Ammon's horn (tissue), 1 donor: ENCODE measurements around the gene AGMO.

Source experiments
- DNase-seq: peaks from one replicate; pipeline ENCODE4 v3.0.0-alpha.2; 2016; ENCODE audit warnings: low spot score

Gene AGMO

DNA sequence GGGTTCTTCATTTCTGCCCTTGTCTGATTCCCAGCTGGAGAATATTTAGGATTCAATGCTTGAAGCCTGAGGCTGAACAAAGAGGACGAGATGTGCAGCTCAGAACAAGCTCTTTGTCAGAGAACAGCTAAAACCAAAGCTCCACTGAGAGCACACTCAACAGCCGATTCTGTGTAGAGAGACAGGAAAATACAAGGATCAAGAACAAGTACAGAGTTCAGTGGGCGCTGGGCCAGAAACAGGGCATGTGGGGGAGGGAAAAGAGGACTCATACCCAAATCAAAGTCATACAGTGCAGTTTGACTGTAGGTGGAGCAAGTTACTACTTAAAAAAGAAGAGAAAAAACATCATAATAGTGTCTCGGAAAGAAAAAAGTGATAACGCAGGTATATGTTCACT is at the start of gene AGMO:
AGMO (minus strand) TSS at position 181 of the 400 bp plus-strand sequence.
- DNase-seq = peak; percentile 86

DNA sequence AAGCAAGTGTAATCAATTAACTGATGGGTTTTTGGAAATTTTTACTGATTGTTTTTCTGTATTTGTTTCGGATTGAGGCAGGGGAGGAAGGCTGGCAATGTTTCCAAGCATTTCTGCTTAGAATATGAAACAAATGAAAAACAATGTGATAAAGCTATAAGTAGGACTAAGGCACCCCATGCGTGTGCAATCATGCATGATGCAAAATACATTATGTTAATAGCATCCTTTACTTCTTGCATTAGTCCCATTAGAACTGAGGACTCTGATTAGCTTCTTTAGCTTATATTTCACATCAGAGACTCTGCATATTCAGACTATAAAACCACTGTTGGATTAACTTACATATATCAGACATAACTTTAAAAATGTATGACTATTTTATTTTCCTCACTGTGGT is 48.7 kb upstream of the AGMO start:
- no peak for DNase-seq

DNA sequence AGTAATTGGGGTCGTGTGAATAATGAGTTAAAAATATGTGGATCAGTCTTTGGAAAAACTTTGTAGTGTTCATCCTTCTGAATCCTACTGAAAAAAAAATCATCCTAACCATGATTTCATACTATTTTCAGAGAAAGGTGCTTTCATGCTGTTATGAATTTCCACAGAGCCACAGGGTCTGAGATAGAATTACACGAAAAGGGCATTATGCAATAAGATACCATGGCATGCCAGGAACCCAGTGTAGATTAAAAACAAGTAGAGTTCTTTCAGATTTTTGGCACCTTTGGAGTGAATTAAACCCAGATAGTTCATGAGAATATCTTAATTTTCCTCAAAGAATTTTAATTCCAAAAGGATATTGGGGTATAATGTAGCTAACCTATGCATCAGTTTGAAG is 47.5 kb upstream of the AGMO start:
- DNase-seq = no peak

DNA sequence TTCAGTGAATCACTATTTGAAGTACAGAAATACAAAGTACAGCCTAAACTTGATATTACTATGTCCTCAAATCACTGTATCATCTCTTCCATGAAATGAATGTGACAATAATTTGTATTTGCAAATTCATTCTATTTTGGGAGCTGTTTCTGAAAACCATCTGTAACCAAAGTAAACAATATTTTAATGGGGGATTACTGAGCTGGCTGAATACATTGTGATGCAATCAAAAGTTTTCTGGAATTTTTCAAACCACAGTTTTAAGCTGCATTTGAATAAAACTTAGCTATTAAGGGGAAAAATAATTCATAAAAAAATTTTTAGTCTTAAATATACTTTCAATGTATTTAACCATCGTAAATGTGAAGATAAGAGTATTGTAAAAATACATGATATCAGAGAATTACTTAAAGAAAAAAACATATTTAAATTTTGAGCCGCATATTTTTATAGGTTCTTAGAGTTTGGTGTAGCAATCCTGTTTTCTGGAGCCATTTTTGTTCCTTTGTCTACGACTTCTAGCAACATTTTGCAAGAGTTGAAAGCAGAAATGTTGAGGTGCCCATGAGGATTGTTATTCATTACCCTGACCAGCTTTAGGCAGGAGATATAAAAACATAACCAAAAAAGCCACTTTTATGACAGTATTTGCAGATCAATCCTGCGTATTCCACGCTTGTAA is 45.9 kb upstream of the AGMO start:
- no peak for DNase-seq

DNA sequence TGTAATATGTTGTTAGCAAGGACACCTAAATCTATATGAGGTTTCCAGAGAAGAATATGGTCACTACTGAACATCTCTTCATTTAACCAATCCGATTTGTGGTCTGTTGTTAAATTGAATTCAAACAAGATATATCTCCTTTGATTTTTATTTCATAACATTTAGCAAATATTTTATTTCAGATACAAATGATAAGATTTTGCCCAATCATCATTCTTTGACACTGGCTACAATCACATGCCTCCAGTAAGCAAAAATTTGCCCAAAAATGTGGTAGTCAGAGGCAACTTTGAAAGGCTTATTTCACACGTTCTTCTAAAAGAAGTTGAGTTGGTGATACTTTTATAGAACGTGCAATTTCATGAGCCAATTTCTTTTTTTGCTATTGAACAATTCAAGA is 44.7 kb upstream of the AGMO start:
- no peak for DNase-seq

DNA sequence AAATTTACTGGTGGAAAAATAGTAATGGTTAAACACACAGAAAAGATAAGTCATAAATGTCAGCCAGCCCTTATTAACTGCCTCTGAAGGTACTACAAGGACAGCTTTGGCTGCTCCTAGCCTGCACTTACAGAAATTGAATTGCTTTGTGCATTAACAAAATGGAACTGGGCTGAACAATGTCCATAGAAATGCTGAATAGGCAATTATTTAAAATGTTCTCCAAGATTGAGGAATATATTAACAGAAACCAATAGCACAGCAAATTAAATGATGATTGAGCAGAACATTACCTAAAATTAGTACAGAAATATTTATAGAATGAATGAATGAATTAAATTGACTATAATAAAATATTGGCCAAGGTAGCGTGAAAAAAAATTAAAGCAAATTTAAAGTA is 42.4 kb upstream of the AGMO start:
- no peak for DNase-seq

DNA sequence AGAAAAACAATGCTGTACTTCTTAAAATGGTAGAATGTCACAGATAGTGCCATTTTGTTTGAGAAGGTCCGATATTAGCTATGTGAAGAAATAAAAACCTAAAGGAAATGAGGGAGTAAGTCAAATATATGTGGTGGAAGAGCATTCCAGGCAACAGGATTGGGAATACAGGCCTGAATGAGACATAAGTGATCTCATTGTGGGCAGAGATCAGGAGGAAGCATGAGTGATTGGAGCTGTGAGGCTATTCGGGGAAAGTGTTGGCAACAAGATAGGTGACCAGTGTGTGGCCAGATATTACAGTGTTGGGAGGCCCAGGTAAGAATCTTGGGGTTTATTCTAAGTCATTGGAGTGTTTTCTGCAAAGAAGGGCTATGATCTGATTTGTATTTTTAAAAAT is 41.3 kb upstream of the AGMO start:
- no peak for DNase-seq

DNA sequence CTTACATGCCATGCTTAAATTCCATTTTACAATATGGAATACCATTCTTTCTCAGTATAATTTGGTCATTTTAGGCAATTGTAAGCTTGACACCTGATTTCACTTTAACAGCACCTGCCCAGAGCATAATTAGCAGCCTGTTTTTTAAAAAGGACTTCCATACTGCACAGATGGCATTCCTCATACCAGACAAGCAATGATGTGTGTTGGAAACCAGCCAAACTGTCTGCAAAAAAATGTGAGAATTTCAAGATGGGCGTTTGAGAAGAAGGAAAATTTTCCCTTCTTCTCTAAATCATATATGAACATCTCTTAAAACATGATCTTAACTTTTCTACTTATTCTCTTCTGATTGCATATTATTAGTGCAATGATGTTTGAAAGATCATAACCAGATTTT is 40.4 kb upstream of the AGMO start:
- DNase-seq = no peak

DNA sequence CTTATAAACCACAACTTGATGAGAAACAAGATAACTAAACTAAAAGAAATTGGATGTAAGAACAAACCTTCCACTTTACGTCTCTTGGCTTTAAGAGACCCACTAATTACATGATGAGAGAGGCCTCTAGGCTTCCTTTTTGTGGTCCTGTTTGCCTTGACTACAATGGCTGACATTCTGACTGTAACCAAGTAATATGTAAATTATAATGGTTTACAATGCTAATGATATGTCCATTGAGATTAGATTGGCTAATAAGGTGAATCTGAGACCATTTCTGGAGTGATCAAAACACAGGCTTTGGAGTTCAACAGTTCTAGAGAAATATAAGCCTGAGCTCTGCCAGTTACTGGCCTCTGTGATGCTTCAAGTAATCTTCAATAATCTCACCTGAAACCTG is 39.4 kb upstream of the AGMO start:
- DNase-seq = no peak

DNA sequence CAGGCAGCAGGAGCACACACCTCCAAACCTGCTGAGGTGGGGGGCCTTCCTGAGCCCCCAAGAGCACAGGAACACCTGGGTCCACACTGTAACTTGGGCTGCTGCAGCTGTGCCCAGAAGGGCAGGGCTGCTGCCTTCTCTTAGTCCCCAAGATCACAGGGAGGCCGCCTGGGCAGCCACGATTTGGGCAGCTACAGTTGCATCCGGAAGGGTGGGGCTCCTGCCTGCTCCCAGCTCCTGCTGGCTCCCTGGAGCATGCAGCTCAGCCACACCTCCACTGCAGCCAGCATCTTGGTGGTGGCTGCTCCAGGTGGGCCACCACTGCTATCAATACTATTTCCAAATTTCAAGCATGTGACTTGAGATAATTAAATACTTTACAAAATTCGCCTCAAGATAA is 38.5 kb upstream of the AGMO start:
- DNase-seq = no peak

DNA sequence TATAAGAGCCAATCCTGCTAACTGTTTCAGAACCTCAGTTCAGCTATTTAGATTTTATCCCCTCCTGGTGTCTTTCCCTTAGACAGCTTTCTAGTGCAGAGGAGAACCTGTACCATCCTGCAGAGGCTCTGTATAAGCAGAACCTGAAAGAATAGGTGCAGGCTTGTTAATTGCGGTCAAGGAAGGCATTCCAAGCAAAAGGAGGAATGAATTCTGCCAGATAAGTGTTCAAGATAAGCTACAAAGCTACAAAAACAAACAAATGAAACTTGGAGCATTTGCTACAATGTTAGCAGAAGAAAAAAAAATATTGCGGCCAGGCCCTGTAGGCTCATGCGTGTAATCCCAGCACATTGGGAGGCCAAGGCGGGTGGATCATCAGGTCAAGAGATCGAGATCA is 32.6 kb upstream of the AGMO start:
- no peak for DNase-seq

DNA sequence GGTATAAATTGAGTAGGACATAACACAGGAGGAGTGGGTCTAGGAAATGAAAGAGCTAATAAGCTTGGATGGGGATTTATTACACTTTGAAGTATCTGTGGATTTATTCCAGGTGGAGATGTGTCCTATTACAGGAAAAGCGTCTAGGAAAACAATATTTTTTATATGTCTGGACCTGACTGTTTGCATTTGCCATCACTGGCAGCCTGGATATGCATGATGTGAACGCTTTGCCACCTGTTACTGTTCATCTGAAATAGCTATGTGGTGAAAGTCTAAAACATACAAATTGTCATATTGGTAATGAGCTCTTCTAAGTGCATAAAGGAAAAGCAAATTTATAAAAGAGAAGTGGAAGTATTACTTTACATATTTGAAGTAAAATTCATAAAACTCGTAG is 31.6 kb upstream of the AGMO start:
- no peak for DNase-seq

DNA sequence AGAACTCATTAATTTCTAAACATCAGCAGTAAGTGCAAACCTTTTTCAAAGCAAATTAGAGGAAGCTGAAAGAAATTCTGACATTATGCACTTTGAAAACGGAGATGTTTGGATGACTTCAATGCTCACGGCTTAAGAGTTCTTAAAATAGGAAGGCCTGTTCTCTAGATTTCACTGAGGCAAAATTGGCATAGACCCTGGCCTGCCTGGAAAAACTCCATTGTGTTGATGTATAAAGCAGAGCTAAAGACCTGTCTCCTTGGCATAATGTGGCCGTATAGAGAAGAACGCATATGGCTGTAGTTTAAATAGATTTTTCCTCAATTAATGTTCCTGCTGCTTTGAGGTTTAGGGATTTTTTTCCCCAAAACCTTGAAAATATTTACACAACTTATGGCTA is 24.5 kb upstream of the AGMO start:
- no peak for DNase-seq

DNA sequence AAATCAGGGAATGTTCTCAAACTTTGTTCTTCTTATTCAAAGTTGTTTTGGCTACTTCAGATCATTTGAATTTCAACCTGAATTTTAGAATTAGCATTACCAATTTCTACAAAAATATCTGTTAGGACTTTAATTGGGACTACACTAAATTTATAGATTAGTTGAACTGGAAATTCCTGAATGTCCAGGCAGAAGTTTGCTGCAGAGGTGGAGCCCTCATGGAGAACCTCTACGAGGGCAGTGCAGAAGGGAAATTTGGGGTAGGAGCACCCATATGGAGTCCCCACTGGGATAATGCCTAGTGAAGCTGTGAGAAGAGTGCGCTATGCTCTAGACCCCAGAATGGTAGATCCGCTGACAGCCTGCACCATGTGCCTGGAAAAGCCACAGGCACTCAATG is 22.8 kb upstream of the AGMO start:
- DNase-seq = no peak

DNA sequence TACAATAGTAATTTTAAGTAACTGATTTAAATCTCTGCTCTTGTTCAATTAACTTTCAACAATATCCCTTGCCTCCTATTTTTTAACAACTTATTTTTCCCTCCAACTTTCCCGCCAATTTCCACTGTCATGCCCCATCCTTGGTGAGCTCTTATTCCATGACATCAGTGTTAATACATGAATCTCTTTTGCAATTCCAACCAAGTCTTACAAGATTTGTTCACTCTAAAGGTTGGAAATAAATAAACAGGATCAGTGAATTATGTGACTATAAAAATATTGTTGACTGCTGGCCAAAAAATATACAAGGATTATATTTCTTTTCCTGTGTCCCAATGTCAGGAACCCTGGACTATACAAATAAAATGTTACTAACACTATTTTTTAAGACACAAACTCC is 21.0 kb upstream of the AGMO start:
- no peak for DNase-seq

DNA sequence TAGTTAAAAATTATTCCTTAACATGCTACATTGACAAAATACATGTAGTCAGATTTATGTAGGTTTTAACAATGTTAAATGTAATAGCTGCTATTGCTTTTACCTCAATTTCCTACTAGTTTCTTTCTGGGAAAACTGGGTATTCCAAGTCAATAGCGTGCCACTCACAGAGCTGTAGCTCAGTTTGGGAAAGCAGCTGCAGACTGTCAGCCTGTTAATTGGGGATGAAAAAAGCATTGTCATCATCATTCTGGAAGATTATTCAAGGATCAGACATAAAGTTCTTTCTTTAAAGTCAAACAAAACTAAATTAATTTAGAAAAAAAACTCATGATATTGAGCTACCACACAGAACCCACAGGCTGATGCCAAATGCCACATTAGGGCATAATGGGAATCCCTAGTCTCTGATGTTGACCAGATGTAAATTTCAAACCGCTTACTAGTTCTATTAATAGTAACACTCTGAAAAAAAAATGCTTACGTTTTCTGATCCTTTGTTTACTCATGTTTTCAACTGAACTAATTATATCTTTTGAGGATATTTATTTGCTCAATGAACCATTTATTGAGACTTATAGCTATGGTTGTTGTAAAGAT is 19.6 kb upstream of the AGMO start:
- no peak for DNase-seq

DNA sequence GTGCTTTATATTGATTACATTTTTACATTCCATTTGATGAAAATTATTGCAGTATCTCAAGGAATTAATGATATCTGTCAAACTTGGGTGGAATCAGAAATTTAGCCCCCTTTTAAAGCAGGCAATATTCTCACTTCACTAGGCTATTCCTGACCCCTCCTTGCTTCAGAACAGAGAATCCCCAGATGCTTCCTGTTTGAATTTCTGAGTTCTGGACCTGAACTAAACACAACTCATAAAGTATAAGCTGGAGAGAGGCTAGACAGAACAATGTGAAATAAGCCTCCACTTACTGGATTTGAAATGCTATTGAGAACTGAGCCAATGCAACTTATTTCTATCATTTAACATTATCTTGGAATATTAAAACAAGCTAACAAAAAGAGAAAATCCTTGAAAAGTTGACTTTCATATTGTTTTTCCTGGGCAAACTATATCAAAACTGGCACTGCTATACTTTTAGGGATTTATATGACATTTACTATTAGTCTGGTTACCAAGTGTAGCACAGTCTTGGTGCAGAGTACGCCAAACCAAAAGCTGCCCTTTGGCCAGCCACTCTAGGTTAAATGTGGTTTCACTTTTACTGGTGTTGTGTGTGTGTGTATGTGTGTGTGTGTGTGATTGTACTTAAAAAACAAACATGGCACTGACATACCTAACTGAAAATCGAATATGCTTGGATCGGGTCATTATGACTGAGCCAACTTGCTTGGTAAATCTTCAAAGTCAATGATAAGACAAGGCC is 19.0 kb upstream of the AGMO start:
- no peak for DNase-seq

DNA sequence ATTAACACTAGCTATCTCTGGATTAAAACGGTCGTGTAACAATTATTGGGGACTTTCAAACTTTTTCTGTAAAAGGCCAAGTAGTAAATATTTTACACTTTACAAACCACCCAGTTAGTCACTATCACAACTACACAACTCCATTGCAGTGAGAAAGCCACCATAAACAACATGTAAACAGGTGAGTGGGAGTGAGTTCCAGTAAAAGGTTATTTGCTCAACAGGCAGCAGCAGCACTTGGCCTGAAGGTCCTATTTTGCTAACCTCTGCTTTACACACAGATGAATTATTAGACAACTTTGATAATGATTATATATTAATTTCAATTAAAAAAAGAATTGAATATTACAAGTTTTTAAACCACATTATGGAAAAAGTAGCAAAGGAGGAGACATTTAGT is 15.8 kb upstream of the AGMO start:
- no peak for DNase-seq

DNA sequence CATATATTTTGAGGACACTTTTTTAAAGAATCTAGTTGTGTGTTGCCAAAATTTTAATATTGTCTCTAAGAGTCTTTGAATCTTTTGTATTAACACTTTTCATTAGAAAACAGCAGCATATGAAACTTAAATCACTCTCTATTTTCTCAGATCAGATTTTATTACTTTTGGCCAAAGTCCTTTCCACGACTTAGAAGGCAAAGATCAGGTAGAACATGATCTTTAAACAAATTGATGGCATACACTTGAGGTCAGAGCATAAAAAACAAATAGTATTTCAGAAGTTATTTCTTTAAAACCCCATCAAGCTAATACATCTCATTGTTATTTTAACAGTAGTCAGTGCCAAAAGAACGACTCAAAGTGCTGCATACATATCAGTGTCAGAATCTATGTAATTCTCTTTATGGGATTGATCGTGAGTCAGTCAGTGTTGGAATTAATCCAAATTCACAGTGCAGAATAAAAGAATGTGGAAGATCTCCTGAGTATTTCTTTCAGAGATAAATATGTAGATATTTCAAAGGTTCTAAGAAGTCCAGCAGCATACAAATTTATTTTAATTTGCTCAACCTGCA is 9.6 kb upstream of the AGMO start:
- no peak for DNase-seq

DNA sequence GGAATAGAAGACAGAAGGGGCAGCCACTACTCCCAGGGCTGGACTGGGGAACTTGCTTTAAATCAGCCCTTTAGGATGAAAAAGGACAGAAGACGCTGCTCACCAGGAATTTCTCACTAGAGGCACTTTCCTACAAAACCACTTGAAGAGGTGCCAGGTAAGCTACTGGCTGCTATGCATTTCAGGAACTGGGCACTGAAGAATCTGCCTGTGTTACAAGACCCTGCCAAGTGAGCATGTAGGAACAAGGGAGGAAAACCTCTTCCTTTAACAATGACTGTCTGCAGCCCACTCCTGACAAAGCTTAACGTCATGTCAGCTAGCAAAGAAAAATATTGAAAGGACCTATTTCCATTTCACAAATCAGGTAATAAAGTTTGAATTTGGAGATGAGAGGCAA is 5.8 kb upstream of the AGMO start:
- no peak for DNase-seq

DNA sequence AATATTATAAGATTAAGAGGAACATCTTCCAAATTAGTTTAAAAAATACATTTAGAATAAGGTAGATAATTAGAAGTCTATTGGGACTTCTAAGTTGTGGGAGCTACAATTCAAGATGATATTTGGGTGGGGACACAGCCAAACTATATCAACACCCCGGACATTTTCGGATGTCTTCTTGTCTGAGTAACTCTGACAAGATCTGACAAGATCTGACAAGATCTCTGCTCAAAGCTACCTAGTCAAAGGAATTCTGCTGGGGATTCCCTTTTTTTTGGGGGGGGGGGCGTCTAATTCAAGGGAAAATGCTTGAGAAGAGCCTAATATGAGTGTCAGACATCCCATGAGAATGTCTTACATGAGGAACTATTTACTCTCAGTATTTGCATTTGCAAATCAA is 5.2 kb upstream of the AGMO start:
- DNase-seq = no peak

DNA sequence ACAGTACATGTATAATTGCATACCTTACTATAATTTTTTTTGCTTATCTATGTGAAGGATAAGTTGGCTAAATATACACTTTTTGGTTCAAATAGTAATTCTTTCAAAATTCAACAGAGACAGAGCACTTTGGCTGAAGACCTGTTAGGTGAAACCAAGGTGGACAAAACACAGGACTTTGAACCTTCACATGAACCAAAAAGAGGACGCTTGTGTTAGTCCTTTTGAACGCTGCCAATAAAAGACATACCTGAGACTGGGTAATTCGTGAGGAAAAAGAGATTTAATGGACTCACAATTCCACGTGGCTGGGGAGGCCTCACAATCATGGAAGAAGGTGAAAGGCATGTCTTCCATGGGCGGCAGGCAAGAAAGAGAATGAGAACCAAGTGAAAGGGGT is 4.7 kb upstream of the AGMO start:
- DNase-seq = no peak

DNA sequence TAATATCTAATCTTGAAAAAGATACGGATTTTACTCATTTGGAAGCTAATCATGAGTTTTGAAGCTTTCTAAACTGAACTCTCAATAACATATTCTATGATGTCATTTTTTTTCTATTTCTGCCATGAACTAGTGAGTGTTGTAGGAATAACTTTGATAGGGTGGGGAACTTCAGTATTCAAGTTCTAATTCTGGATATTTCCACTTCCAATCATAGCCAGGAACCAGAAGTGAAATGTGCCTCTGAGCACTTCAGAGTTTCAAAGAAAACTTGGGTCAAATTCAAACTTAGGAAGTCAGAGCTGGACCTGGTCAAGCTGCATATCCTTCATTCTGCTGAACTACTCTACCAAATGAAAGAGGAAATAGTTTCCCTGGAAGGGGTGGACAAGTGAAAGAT is 847 bp downstream of the AGMO start:
- no peak for DNase-seq
